BLaER1 (cell line): Measurements from ENCODE around the gene COX14.
A peak's percentile ranks its signal among the peaks of the same experiment; 100 is the strongest.

Experiments
- H3K27ac ChIP-seq: shearing (Covaris generic); formaldehyde crosslinking; 2 replicates; pipeline ENCODE4 v1.8.1; 2022
- H3K27me3 ChIP-seq: shearing (Covaris generic); formaldehyde crosslinking; 2 replicates; pipeline ENCODE4 v1.8.1; 2022
- H3K36me3 ChIP-seq: shearing (Covaris generic); formaldehyde crosslinking; 2 replicates; pipeline ENCODE4 v1.8.1; 2022
- H3K4me1 ChIP-seq: shearing (Covaris generic); formaldehyde crosslinking; 2 replicates; pipeline ENCODE4 v1.8.1; 2022
- H3K4me2 ChIP-seq: shearing (Covaris generic); formaldehyde crosslinking; 2 replicates; pipeline ENCODE4 v1.8.1; 2022
- H3K4me3 ChIP-seq: shearing (Covaris generic); formaldehyde crosslinking; 2 replicates; pipeline ENCODE4 v1.8.1; 2022
- H3K9ac ChIP-seq: shearing (Covaris generic); formaldehyde crosslinking; 2 replicates; pipeline ENCODE4 v1.8.1; 2022
- H3K9me3 ChIP-seq: shearing (Covaris generic); formaldehyde crosslinking; 2 replicates; pipeline ENCODE4 v1.8.1; 2022
- H4K20me1 ChIP-seq: shearing (Covaris generic); formaldehyde crosslinking; 2 replicates; pipeline ENCODE4 v1.8.1; 2022
- Cebpa-rat ChIP-seq: shearing (Covaris generic); IDR thresholded peaks from 2 replicates; pipeline ENCODE4 v1.8.1; 2022

The COX14 gene

GRCh38 chr12:50106907-50107306 is 5.1 kb upstream of the COX14 start:
- H3K9ac ChIP-seq = no peak overlapping the region
- no peak for TF ChIP-seq Cebpa-rat
- no peak overlapping the region for H3K4me2 ChIP-seq
- no peak overlapping the region for H3K4me3 ChIP-seq
- no peak overlapping the region for H3K27ac ChIP-seq
- H3K9me3 ChIP-seq = no peaks in the 10 kb centered on the region
- H3K4me1 ChIP-seq = peaks cover 64% of the 10 kb centered on the region
- peaks cover 7% of the 10 kb centered on the region; the same call in 1 of the 2 replicates for H3K36me3 ChIP-seq
- H3K27me3 ChIP-seq = no peaks in the 10 kb centered on the region
- H4K20me1 ChIP-seq = no peaks in the 10 kb centered on the region

GRCh38 chr12:50107416-50108268 is 4.4 kb upstream of the COX14 start:
- H3K36me3 ChIP-seq = no peaks in the 10 kb centered on the region
- H3K4me1 ChIP-seq = peaks cover 61% of the 10 kb centered on the region
- no peak overlapping the region for H3K9ac ChIP-seq
- TF ChIP-seq Cebpa-rat = no peak
- peaks cover 6% of the 10 kb centered on the region; the same call in 1 of the 2 replicates for H4K20me1 ChIP-seq
- peak overlapping the region; percentile 88 for H3K27ac ChIP-seq
- H3K4me3 ChIP-seq = no peak overlapping the region
- H3K27me3 ChIP-seq = no peaks in the 10 kb centered on the region
- H3K4me2 ChIP-seq = peak overlapping the region; percentile 94
- no peaks in the 10 kb centered on the region for H3K9me3 ChIP-seq

- peaks cover 61% of the 10 kb centered on the region for H3K4me1 ChIP-seq
- TF ChIP-seq Cebpa-rat = no peak
- H3K9me3 ChIP-seq = no peaks in the 10 kb centered on the region
- H3K4me3 ChIP-seq = peak overlapping the region; percentile 99
- 0 out of 2 replicates have a peak, but pooled peaks cover 3% of the 10 kb centered on the region for H3K36me3 ChIP-seq
- peak overlapping the region; percentile 79 for H3K9ac ChIP-seq
- peak overlapping the region; percentile 94 for H3K4me2 ChIP-seq
- H3K27ac ChIP-seq = peak overlapping the region; percentile 88
- no peaks in the 10 kb centered on the region for H3K27me3 ChIP-seq
- peaks cover 20% of the 10 kb centered on the region for H4K20me1 ChIP-seq
Observed at GRCh38 chr12:50109319-50109718, 2.7 kb upstream of the COX14 start.

DNA sequence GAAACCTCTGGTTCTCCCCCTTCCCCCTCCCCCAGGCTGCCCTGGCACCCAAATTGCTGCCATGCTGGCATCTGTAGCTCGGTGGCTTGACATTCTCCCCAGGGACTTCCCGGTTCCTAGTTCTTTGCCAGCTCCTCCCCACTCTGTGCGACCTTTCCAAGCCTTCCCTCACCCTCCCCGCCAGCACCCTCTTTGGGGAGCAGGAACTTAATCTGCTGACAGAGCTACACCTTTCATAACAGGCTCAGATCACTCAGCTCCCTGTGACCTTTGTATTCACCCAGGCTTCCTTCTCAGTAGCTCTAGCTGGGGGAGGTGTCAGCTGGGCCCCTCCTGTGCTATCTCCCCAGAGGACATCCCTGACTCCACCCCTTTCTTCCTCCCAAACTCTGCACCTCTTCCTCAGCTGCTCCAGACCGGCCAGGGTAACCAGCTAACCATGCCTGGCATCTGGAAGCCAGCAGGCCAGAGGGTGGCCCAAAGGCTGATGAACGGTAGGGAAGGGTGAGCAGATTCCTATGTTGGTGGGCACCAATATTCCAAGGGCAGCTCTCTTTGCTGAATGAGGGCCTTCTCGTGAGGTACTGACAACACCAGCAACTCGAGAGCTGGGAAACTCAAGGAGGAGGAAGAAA is 1.8 kb upstream of the COX14 start:
- no peaks in the 10 kb centered on the region for H3K9me3 ChIP-seq

DNA sequence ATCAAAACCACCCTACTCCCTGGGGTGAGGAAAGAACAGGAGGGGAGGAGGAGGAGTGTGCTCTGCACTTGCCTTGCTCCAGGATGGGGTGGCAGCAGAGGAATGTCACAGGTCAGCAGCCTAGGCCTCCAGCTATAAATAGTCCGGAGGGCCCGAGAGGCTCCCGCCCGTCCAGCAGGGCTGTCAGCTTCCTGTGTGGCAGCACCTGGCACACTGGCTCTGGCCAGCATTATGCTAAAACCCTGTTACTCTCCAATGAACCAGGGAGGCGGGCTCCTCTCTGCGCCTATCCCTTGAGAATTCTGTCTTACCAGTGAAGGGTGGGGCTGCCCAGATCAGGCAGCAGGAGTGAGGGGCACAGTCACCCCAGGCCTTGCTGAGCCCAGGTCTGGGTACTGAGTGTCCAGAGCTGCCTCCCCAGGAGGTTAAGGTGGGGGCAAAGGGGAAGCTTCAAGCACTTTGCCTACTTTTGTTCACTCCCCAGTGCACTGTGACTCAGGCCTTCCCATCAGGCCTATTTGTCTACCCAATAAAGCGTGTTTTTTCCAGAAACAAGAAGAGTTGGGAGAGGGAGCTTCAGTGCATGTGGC is 1.2 kb upstream of the COX14 start:
- peaks cover 63% of the 10 kb centered on the region for H3K4me1 ChIP-seq
- TF ChIP-seq Cebpa-rat = no peak
- no peaks in the 10 kb centered on the region for H3K27me3 ChIP-seq
- H3K9ac ChIP-seq = peak overlapping the region; percentile 79
- H3K36me3 ChIP-seq = peaks cover 17% of the 10 kb centered on the region
- H4K20me1 ChIP-seq = peaks cover 32% of the 10 kb centered on the region
- H3K9me3 ChIP-seq = no peaks in the 10 kb centered on the region
- H3K27ac ChIP-seq = peak overlapping the region; percentile 88
- peak overlapping the region; percentile 99 for H3K4me3 ChIP-seq
- H3K4me2 ChIP-seq = peak overlapping the region; percentile 94

More for the DNA sequence above, 1.8 kb upstream of the COX14 start:
- Histone ChIP-seq H3K9ac (peak overlapping the region; percentile 79), H3K4me2 (peak overlapping the region; percentile 94), H3K27me3 (no peaks in the 10 kb centered on the region), H4K20me1 (peaks cover 27% of the 10 kb centered on the region), H3K36me3 (peaks cover 11% of the 10 kb centered on the region), H3K27ac (peak overlapping the region; percentile 88), H3K4me1 (peaks cover 63% of the 10 kb centered on the region), H3K4me3 (peak overlapping the region; percentile 99)
- no peak for TF ChIP-seq Cebpa-rat

- H3K9ac ChIP-seq = peak overlapping the region; percentile 79
- H4K20me1 ChIP-seq = peaks cover 36% of the 10 kb centered on the region
- peaks cover 63% of the 10 kb centered on the region for H3K4me1 ChIP-seq
- peak overlapping the region; percentile 99 for H3K4me3 ChIP-seq
- H3K27me3 ChIP-seq = no peaks in the 10 kb centered on the region
- peak overlapping the region; percentile 88 for H3K27ac ChIP-seq
- peak overlapping the region; percentile 94 for H3K4me2 ChIP-seq
- no peak for TF ChIP-seq Cebpa-rat
- peaks cover 21% of the 10 kb centered on the region for H3K36me3 ChIP-seq
- H3K9me3 ChIP-seq = no peaks in the 10 kb centered on the region
Observed at GRCh38 chr12:50111395-50111692, 692 bp upstream of the COX14 start.

DNA sequence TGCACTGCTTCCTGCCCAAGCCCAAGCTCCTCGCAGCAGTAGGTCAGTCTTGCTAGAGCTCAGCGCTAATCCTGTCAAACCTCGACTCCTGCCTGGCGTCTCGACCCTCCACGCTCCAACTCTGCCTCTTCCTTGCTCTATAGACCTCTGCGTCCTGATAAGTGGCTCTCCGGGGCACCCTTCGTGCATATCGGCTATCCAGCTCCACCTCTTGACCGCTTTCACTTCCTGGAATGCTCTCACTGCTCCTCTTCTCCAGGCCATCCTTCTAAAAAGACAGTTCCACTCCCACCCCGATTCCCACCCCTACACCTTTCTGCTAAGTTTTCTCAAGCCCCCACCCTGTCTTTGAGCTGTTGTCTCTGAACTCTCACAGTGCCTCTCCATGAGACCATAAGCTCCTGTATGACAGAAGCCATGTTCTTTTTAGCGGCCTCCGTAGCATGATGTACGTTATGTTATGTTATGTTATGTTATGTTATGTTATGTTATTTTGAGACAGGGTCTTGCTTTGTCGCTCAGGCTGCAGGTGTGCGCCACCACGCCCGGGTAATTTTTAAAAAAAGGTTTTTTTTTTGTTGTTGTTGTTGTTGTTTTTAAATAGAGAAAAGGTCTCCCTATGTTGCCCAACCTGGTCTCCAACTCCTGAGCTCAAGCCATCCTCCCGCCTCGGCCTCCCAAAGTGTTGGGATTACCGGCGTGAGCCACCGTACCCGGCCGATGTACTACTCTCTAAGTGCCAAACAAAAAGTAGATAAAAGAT is 601 bp downstream of the COX14 start:
- no peak for TF ChIP-seq Cebpa-rat
- Histone ChIP-seq H3K4me3 (peak overlapping the region; percentile 99), H3K9me3 (no peaks in the 10 kb centered on the region), H3K27me3 (no peaks in the 10 kb centered on the region), H3K4me2 (peak overlapping the region; percentile 86), H3K4me1 (peaks cover 55% of the 10 kb centered on the region), H3K27ac (peak overlapping the region; percentile 89), H4K20me1 (peaks cover 49% of the 10 kb centered on the region), H3K36me3 (peaks cover 33% of the 10 kb centered on the region), H3K9ac (peak overlapping the region; percentile 94)

- Histone ChIP-seq H3K4me2 (no peak overlapping the region), H3K4me1 (peaks cover 18% of the 10 kb centered on the region), H3K9ac (no peak overlapping the region), H3K27ac (no peak overlapping the region), H3K27me3 (no peaks in the 10 kb centered on the region), H3K36me3 (peaks cover 75% of the 10 kb centered on the region), H3K4me3 (no peak overlapping the region), H4K20me1 (peaks cover 82% of the 10 kb centered on the region), H3K9me3 (no peaks in the 10 kb centered on the region)
- no peak for TF ChIP-seq Cebpa-rat
Observed at GRCh38 chr12:50117057-50117622, 5.1 kb downstream of the COX14 start.

DNA sequence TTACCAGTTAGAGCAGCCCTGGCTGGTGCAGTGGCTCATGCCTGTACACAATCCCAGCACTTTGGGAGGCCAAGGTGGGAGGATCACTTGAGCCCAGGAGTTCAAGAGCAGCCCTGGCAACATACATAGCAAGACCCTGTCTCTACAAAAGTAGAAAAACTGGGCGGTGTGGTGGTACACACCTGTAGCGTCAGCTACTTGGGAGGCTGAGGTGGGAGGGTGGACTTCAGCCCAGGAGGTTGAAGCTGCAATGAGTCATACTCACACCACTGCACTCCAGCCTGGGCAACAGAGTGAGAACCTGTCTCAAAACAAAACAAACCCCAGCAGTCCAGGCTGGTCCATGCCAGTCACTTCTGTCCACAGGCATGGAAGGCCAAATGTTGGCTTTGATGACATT is 7.4 kb downstream of the COX14 start:
- H3K4me1 ChIP-seq = peaks cover 2% of the 10 kb centered on the region
- H3K36me3 ChIP-seq = peaks cover 94% of the 10 kb centered on the region
- no peaks in the 10 kb centered on the region for H3K27me3 ChIP-seq
- H3K9ac ChIP-seq = no peak overlapping the region
- H3K4me3 ChIP-seq = no peak overlapping the region
- peaks cover 85% of the 10 kb centered on the region for H4K20me1 ChIP-seq
- no peaks in the 10 kb centered on the region for H3K9me3 ChIP-seq
- no peak overlapping the region for H3K27ac ChIP-seq
- TF ChIP-seq Cebpa-rat = no peak
- H3K4me2 ChIP-seq = no peak overlapping the region
